ENCODE measurements around the gene HCK.

The HCK gene

GRCh38 chr20:32052090-32052777 is at the start of gene HCK:
HCK (plus strand) TSS chr20:32052242.
- no peak for DNase-seq

- DNase-seq, result no peak
Observed at GRCh38 chr20:32003325-32003724, 48.7 kb upstream of the HCK start.

GRCh38 chr20:32004963-32005362 is 47.1 kb upstream of the HCK start:
- DNase-seq, result no peak

- DNase-seq, result no peak
Observed at GRCh38 chr20:32006053-32006452, 46.0 kb upstream of the HCK start.

GRCh38 chr20:32006841-32007786 is 44.9 kb upstream of the HCK start:
- DNase-seq, result no peak

- DNase-seq, result no peak
Observed at GRCh38 chr20:32007787-32008616, 44.0 kb upstream of the HCK start.

- no peak for DNase-seq
Observed at GRCh38 chr20:32009564-32009963, 42.5 kb upstream of the HCK start.

GRCh38 chr20:32010101-32010500 is 41.9 kb upstream of the HCK start, which contains the start of gene CCM2L:
CCM2L (plus strand) TSS chr20:32010438; CDS start chr20:32010455, 17 bp downstream.
- DNase-seq, result no peak

GRCh38 chr20:32010666-32011065 is 41.4 kb upstream of the HCK start:
- DNase-seq, result no peak

- DNase-seq, result no peak
Observed at GRCh38 chr20:32012159-32012688, 39.8 kb upstream of the HCK start.

GRCh38 chr20:32013326-32013725 is 38.7 kb upstream of the HCK start:
- no peak for DNase-seq

GRCh38 chr20:32017711-32018251 is 34.3 kb upstream of the HCK start:
- peak; percentile 42 for DNase-seq

GRCh38 chr20:32018269-32019155 is 33.5 kb upstream of the HCK start:
- DNase-seq, result peak; percentile 33

GRCh38 chr20:32019156-32019510 is 32.9 kb upstream of the HCK start:
- DNase-seq, result no peak

GRCh38 chr20:32019563-32020463 is 32.2 kb upstream of the HCK start:
- DNase-seq, result no peak

GRCh38 chr20:32021091-32021490 is 31.0 kb upstream of the HCK start:
- no peak for DNase-seq

GRCh38 chr20:32024683-32025295 is 27.3 kb upstream of the HCK start:
- no peak for DNase-seq

GRCh38 chr20:32027643-32028042 is 24.4 kb upstream of the HCK start:
- no peak for DNase-seq

- no peak for DNase-seq
Observed at GRCh38 chr20:32028647-32029372, 23.2 kb upstream of the HCK start.
